ENCODE measurements around the gene FTO. TPM values are rescaled to one million over a fixed set of nuclear protein-coding genes. Genes with fewer than 3 reads are reported as not detected.
"Not testable (repeated sequence)": the region's sequence is repeated elsewhere in the genome, so short reads cannot be mapped to it uniquely, and the experiment has no call there.

FTO gene
- 10 to 100 TPM; 38.6 to 40.8 TPM for total RNA-seq
- long read RNA-seq, full-length matches to known transcripts, result 1 of 6 reads
- long read RNA-seq, partial matches to known transcripts, result 1 of 6 reads
- long read RNA-seq, other reads (novel, unspliced or antisense), result 4 of 6 reads

DNA sequence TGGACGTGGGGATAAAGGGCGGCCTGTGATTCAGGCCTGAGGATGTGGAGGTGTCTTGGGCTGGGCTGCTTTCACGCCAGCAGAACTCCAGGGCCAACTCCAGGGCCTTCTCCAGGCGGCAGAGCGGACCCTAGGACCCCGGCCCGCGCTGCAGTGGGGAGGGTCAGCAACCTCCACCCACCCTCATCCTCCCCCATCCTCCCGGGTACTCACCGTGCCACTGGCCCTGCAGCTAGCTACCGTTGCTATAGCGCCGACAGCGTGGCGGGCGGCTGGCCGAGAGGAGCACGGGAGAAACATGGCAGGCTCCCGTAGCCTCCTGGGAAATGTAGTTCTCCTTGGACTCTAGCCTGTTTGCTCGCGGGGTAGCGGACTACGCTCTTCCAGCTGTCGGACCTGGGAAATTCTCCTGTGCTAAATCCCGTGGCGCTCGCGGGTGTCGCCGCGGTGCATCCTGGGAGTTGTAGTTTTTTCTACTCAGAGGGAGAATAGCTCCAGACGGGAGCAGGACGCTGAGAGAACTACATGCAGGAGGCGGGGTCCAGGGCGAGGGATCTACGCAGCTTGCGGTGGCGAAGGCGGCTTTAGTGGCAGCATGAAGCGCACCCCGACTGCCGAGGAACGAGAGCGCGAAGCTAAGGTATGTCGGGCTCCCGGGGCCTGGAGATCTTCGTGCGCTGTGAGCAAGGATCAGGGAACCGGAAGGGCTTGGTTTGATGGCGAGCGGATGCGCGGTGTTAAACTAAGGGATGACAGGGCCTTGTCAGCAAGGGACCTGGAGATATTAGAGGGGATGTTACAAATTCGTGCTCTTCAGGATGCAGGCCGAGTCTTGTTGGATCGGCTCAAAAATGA, at the start of gene FTO, which contains the start of gene RPGRIP1L:
Gene FTO (plus strand): TSS at position 567 of the 855 bp plus-strand sequence.
Gene RPGRIP1L (minus strand): TSS at position 270 of the 855 bp plus-strand sequence. CDS start 3,136 bp downstream, outside the sequence.
- intact Hi-C loops (cut with DNase I, micrococcal nuclease), result no loop called here
- DNase-seq (peak; percentile 99 to 100), ATAC-seq (peak; percentile 99)

DNA sequence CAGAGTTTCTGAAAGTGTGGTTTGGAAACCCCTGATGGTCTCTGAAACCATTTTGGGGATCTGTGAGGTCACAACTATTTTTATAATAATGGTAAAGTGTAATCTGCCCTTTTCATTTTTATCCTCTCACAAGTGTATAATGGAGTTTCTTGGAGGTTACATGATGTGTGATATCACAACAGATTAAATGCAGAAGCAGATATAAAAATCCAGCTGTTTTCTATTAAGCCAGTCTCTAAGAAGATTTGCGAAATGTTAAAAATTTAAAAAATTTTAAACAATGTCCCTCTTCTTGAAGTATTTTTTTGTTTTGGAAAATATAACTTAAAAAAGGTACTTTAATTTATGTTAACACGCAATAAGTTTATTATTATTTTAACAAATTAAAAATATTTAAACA, 49.0 kb upstream of the FTO start:
- ATAC-seq (no peak), DNase-seq (no peak)

GRCh38 chr16:53662072-53662471, 41.9 kb upstream of the FTO start:
- intact Hi-C loops (cut with DNase I, micrococcal nuclease), result no loop called here
- ATAC-seq, result no peak
- no peak for DNase-seq

More for the DNA sequence above, 49.0 kb upstream of the FTO start:
- intact Hi-C loops (cut with DNase I, micrococcal nuclease), result no loop called here

- intact Hi-C loops (cut with DNase I, micrococcal nuclease), result no loop called here
- DNase-seq, result no peak
- ATAC-seq, result no peak
Measured at GRCh38 chr16:53664724-53665345, 39.1 kb upstream of the FTO start.

DNA sequence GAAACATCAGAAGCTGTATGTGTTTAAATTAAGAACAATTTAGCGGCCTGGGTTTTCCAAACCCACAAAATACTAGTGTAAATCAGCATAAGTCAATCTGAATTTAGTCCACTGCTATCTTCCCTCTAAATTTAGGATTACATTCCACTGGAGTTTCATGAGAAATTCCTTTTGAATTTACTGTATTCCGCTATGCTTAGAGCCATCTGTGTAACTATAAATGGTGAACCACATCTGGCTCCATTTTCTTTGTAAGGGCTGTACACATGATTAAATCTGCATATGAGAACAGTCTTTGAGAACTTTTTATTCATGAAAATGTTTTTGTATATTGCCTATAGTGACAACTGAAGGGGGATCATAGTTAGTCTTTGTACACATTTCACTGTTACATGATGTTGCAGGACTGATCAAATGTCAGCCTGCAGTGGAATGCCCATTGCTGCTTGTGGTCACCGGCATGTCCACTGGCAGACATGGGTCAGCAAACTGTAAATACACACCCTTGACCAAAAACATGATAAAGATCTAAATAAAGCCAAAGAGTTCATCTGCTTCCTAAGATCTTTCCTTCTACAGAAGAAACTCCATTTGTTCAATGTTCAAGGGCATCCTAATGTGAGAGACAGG, 37.1 kb upstream of the FTO start:
- no peak for ATAC-seq
- intact Hi-C loops (cut with DNase I, micrococcal nuclease), result no loop called here
- DNase-seq, result no peak

DNA sequence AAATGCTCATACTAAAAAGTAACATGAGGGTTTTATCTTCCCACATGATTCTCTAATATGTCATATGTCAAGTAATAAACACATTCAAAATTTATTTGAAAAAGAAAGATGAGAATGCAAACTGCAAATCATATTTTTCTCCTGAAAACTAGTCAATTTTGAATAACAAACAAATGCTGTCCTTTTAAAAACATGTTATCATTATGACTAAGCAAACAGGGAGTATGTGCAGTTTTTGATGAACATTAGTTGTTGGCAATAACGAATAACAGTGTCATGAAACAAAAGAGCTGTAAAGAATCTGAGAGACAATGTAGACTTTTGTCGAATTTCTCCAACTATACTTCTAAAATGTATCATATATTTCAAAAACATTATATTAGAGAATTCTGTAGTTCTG, 35.1 kb upstream of the FTO start:
- DNase-seq, result no peak
- no peak for ATAC-seq
- intact Hi-C loops (cut with DNase I, micrococcal nuclease), result no loop called here

DNA sequence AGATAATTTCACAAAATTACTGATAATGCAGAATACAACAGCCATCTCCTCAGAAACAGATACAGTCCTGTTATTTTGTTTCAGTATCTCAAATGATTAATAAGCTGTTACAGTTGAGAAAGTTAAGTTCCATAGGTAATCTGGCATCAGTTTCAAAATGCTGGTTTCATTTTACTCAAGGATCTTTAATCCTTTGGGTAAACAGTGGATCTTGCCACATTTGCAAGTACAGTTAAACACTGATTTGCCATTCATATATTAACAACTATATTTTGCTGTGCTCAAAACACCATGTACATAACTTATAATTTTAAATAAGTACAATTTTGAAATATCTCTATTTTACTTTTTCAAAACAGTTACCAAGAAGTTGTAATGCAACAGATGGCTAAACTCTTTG, 31.5 kb upstream of the FTO start:
- no peak for DNase-seq
- intact Hi-C loops (cut with DNase I, micrococcal nuclease), result no loop called here
- no peak for ATAC-seq

DNA sequence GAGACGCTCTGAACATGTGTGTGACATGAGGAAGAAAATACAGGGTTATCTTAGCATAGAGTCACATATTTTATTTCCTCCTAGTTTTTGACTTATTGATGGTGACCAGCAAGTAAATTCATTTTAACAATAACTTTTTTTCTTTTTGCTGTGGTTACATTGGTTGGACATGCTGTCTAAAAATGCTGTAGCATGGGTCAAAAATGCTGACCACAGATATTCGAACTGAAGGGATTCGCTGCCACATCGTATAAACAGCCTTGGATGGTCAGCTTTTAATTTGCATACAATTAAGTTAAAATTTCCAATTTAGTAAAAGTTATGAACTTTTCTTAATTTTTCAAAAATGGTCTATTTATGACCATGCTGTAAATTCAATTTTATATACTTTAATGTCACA, 30.8 kb upstream of the FTO start:
- intact Hi-C loops (cut with DNase I, micrococcal nuclease), result no loop called here
- DNase-seq, result no peak
- no peak for ATAC-seq

DNA sequence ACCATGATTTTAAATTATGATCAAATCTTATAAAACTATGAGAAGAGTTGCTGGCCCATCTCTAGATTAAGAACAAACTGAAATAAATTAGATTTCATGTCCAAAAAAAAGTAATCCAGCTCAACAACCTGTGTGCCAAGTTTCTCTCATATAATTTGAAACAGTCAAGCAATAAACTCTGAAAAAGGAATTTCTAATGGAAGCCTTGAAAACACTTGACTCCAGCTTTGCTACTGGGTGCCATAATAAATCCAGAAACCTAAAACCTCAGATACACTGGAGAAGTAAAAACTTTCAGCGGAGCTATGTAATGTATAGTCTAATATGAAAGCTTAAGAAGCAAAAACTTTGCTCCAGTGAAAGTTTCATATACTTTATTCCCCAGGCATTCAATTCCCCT, 25.8 kb upstream of the FTO start:
- DNase-seq, result no peak
- intact Hi-C loops (cut with DNase I, micrococcal nuclease), result no loop called here
- no peak for ATAC-seq

- ATAC-seq, result no peak
- intact Hi-C loops (cut with DNase I, micrococcal nuclease), result no loop called here
- no peak for DNase-seq
Measured at GRCh38 chr16:53678756-53679343, 25.1 kb upstream of the FTO start.

- intact Hi-C loops (cut with DNase I, micrococcal nuclease), result no loop called here
- ATAC-seq (no peak), DNase-seq (no peak)
Measured at GRCh38 chr16:53680756-53681155, 23.2 kb upstream of the FTO start.

GRCh38 chr16:53681354-53681753, 22.6 kb upstream of the FTO start:
- intact Hi-C loops (cut with DNase I, micrococcal nuclease), result no loop called here
- DNase-seq (no peak), ATAC-seq (no peak)

DNA sequence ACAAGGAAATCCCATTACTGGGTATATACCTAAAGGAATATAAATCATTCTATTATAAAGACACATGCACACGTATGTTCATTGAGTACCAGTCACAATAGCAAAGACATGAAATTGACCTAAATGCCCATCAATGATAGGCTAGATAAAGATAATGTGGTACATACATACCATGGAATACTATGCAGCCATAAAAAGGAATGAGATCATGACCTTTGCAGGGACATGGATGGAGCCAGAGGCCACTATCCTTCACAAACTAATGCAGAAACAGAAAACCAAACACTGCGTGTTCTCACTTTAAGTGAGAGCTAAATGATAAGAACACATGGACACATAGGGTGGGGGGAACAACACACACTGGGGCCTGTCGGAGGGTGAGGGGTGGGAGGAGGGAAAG, 18.6 kb upstream of the FTO start:
- ATAC-seq; DNase-seq; intact Hi-C loops (cut with DNase I, micrococcal nuclease): not testable (repeated sequence)

- ATAC-seq (no peak), DNase-seq (no peak)
- intact Hi-C loops (cut with DNase I, micrococcal nuclease), result no loop called here
Measured at GRCh38 chr16:53686710-53687109, 17.2 kb upstream of the FTO start.

DNA sequence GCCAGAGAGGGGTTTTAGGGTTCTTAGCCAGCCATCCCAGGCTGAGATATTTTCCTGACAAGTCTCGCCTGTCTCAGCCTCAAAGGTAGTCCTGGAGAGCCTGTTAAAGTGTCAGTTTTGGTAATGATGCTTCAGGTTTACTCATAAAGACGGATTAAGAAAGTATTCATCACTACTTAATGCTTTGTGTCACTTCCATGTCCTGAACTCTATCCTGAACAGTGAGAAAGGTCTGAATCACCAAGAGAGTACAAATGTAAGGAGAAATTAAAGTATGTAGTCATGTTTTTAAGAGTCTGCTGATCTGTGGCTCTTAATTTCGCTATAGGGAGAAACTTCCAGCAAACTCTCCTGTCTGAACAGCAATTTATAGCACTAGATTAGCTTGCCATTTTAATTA, 14.3 kb upstream of the FTO start:
- intact Hi-C loops (cut with DNase I, micrococcal nuclease), result no loop called here

GRCh38 chr16:53690771-53691170, 13.2 kb upstream of the FTO start:
- intact Hi-C loops (cut with DNase I, micrococcal nuclease), result no loop called here
- ATAC-seq, result no peak
- no peak for DNase-seq

More for the DNA sequence above, 14.3 kb upstream of the FTO start:
- no peak for DNase-seq
- no peak for ATAC-seq

- DNase-seq, result no peak
- no peak for ATAC-seq
Measured at GRCh38 chr16:53692146-53692545, 11.8 kb upstream of the FTO start.

DNA sequence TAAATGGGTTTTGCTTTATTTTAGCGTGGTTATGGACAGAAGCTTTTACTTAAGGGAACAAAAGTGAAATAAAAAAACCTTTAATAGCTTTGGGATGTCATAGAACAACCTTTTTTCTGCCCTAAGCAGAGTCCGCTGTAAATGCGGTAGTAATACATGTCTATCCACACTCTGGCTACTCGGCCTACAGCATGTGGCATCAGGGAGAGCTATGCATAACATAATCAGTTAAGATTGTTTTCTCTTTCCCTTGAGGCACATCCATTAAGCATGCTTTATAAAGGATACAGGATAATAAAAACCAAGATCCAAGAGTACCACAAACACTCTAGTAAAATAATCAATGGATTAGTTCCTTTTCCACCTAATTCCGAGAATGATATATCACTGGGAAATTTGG, 10.6 kb upstream of the FTO start:
- intact Hi-C loops (cut with DNase I, micrococcal nuclease), result no loop called here
- DNase-seq (no peak), ATAC-seq (no peak)

More at GRCh38 chr16:53692146-53692545, 11.8 kb upstream of the FTO start:
- intact Hi-C loops (cut with DNase I, micrococcal nuclease), result no loop called here

- no peak for DNase-seq
- intact Hi-C loops (cut with DNase I, micrococcal nuclease), result no loop called here
- no peak for ATAC-seq
Measured at GRCh38 chr16:53695070-53695469, 8.9 kb upstream of the FTO start.

Measured in left colon (tissue), 2 donors.